Esophagus squamous epithelium (tissue), 5 donors: ENCODE data around the gene ANKRD34A. TPM values are rescaled to one million over a fixed set of nuclear protein-coding genes. Genes with fewer than 3 reads are reported as not detected.

ENCODE experiments used
- DNase-seq: peaks from one replicate; lab custom pipeline; 2025; lab: John Stamatoyannopoulos, UW
- H3K27ac ChIP-seq, 4 donors: fragments of 200-600 bp; sonication (generic); one replicate each; pipeline ENCODE4 v1.5.1; 2016 to 2019; ENCODE audit warnings: mild to moderate bottlenecking in 1 of 4
- H3K27me3 ChIP-seq, 4 donors: fragments of 200-600 bp; sonication (generic); 1 replicate in 3 of 4; 2 replicates in 1 of 4; pipeline versions ENCODE4 v1.5.1 to v1.6.0; 2017 to 2021; ENCODE audit warnings: antibody characterized with exemption in 1 of 4
- H3K36me3 ChIP-seq, 3 donors: fragments of 200-600 bp; sonication (generic); one replicate each; pipeline ENCODE4 v1.5.1; 2016 to 2019
- H3K4me1 ChIP-seq, 3 donors: fragments of 200-600 bp; sonication (generic); one replicate each; pipeline ENCODE4 v1.5.1; 2017 to 2019
- H3K4me3 ChIP-seq, 4 donors: fragments of 200-600 bp; sonication (generic); 1 replicate in 3 of 4; 2 replicates in 1 of 4; pipeline ENCODE4 v1.5.1; 2016 to 2019; ENCODE audit warnings: mild to moderate bottlenecking in 2 of 4, moderate library complexity in 1 of 4
- H3K9me3 ChIP-seq, 3 donors: fragments of 200-600 bp; sonication (generic); one replicate each; pipeline ENCODE4 v1.5.1; 2016 to 2019
- POLR2A ChIP-seq, 4 donors: fragments of 450-650 bp; IDR thresholded peaks; one replicate each; pipeline ENCODE4 v1.6.1; 2017; ENCODE audit warnings: antibody characterized with exemption in 4 of 4, mild to moderate bottlenecking in 4 of 4, moderate library complexity in 3 of 4
- WGBS, 2 donors: methylation state at CpG; one replicate each; pipeline ENCODE4 v1.1.5; 2018; 5-methylcytosine and 5-hydroxymethylcytosine counted together
- intact Hi-C: fragments of 100-400 bp; cut with DNase I; formaldehyde crosslinking; loops from one replicate; pipeline ENCODE4 v1.15.0; 2022
- total RNA-seq, 4 donors: library from RNA; depleted of rRNA; stranded (reverse); fragments of >200 nt; gene quantifications; one replicate each; pipeline ENCODE4 v1.1.0, GENCODE V29; 2016
- TF ChIP-seq, protein P1 (sequence below), 6 experiments: fragments of 450-650 bp in 4 of 6; fragments of 200-600 bp in 2 of 6; sonication (generic) in 2 of 6; IDR thresholded peaks; one replicate each; pipeline ENCODE4 v1.5.1; 2016 to 2019; ENCODE audit warnings: antibody characterized with exemption in 6 of 6, mild to moderate bottlenecking in 4 of 6, moderate library complexity in 4 of 6
- donor health status: DM: yes; HTN: yes; CAD: no.

Gene ANKRD34A
- total RNA-seq, 4 donors from 2014 or later = 0.04 to 0.67 (median 0.30) TPM

- H3K36me3 ChIP-seq = peaks cover 0 to 4% (median 0%) of the 10 kb centered on the region in 3 donors
- H3K4me1 ChIP-seq = peaks cover 3 to 7% (median 5%) of the 10 kb centered on the region in 3 donors
- no peak for DNase-seq
- no peak overlapping the region for H3K27ac ChIP-seq
- H3K27me3 ChIP-seq = no peaks in the 10 kb centered on the region
- intact Hi-C loops = no loop called here
- no peaks in the 10 kb centered on the region for H3K9me3 ChIP-seq
- TF ChIP-seq, protein P1, sequence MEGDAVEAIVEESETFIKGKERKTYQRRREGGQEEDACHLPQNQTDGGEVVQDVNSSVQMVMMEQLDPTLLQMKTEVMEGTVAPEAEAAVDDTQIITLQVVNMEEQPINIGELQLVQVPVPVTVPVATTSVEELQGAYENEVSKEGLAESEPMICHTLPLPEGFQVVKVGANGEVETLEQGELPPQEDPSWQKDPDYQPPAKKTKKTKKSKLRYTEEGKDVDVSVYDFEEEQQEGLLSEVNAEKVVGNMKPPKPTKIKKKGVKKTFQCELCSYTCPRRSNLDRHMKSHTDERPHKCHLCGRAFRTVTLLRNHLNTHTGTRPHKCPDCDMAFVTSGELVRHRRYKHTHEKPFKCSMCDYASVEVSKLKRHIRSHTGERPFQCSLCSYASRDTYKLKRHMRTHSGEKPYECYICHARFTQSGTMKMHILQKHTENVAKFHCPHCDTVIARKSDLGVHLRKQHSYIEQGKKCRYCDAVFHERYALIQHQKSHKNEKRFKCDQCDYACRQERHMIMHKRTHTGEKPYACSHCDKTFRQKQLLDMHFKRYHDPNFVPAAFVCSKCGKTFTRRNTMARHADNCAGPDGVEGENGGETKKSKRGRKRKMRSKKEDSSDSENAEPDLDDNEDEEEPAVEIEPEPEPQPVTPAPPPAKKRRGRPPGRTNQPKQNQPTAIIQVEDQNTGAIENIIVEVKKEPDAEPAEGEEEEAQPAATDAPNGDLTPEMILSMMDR (IDR thresholded peaks at IDR 0.05) = no peak
- TF ChIP-seq POLR2A (IDR thresholded peaks at IDR 0.05) = no peak
- 62 to 67% methylated on average over 5 to 7 of the region's 7 CpGs for WGBS, 2 donors
- H3K4me3 ChIP-seq = no peak overlapping the region
Observed at GRCh38 chr1:145972580-145972979, 8.2 kb upstream of the ANKRD34A start.

DNA sequence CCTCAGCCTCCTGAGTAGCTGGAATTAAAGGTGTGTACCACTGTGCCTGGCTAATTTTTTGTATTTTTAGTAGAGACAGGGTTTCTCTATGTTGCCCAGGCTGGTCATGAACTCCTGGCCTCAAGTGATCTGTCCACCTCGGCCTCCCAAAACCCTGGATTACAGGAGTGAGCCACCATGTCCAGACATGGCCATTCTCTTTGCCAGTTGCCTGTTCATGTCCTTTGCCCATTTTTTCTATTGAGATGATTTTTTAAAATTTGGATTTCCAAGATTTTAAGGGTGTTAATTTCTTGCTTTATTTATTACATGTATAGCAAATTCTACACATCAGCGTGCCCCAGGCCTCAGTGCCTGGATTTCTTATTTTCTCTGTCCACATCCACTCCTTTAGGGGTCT is 2.9 kb upstream of the ANKRD34A start:
- DNase-seq = no peak
- Histone ChIP-seq H3K9me3 (no peaks in the 10 kb centered on the region), H3K4me1 (peaks cover 14 to 38% (median 15%) of the 10 kb centered on the region in 3 donors), H3K27ac (no peak overlapping the region), H3K27me3 (no peaks in the 10 kb centered on the region), H3K4me3 (no peak overlapping the region), H3K36me3 (no peaks in the 10 kb centered on the region)
- TF ChIP-seq, protein P1 (IDR thresholded peaks at IDR 0.05) = no peak
- no peak for TF ChIP-seq POLR2A (IDR thresholded peaks at IDR 0.05)
- WGBS, 2 donors = 96% methylated on average over 2 of the region's 2 CpGs
- intact Hi-C loops = no loop called here

- TF ChIP-seq POLR2A (IDR thresholded peaks at IDR 0.05) = no peak
- TF ChIP-seq, protein P1 (IDR thresholded peaks at IDR 0.05) = no peak
- intact Hi-C loops = no loop called here
- H3K4me3 ChIP-seq = peak overlapping the region; percentile 51 to 78 (median 65)
- H3K27me3 ChIP-seq = peaks cover 0 to 10% (median 0%) of the 10 kb centered on the region in 4 donors
- no peaks in the 10 kb centered on the region for H3K9me3 ChIP-seq
- DNase-seq = no peak
- peak overlapping the region; percentile 86 to 96 (median 90) for H3K27ac ChIP-seq
- H3K4me1 ChIP-seq = peaks cover 30 to 58% (median 31%) of the 10 kb centered on the region in 3 donors
- H3K36me3 ChIP-seq = no peaks in the 10 kb centered on the region
- WGBS, 2 donors = 0% methylated on average over 5 of the region's 5 CpGs
Observed at GRCh38 chr1:145965119-145965744, 857 bp upstream of the ANKRD34A start.

- H3K9me3 ChIP-seq = no peaks in the 10 kb centered on the region
- intact Hi-C loops = loop anchor here (5.0 kb wide), 1 partner anchor 46 kb away; the partner anchor contains the start of gene PEX11B
- peaks cover 0 to 10% (median 0%) of the 10 kb centered on the region in 4 donors for H3K27me3 ChIP-seq
- DNase-seq = no peak
- peaks cover 30 to 76% (median 34%) of the 10 kb centered on the region in 3 donors for H3K4me1 ChIP-seq
- peak overlapping the region; percentile 86 to 96 (median 90) for H3K27ac ChIP-seq
- WGBS, 2 donors = 35 to 36% methylated on average over 5 of the region's 5 CpGs
- H3K36me3 ChIP-seq = no peaks in the 10 kb centered on the region
- TF ChIP-seq, protein P1 (IDR thresholded peaks at IDR 0.05) = no peak
- TF ChIP-seq POLR2A (IDR thresholded peaks at IDR 0.05) = no peak
- peak overlapping the region in 3 of 4 donors; percentile 63 to 79 (median 69) for H3K4me3 ChIP-seq
Observed at GRCh38 chr1:145963265-145964019, 933 bp downstream of the ANKRD34A start.
